Activated B cell treated with CpG ODN at 0.5 μM for 24 hours (primary cell): Measurements from ENCODE around the gene ZNF132. TPM values are rescaled to one million over a fixed set of nuclear protein-coding genes. Genes with fewer than 3 reads are reported as not detected.

Source experiments
- ATAC-seq: fragments of 200-7000 bp; cut with Tn5 transposase; one replicate; pipeline ENCODE4 v1.10.0; 2021; ENCODE audit warnings: low read depth, mild to moderate bottlenecking, moderate library complexity
- CTCF ChIA-PET: fragments of 350-600 bp; sonication (Branson Sonifier 250); formaldehyde crosslinking; loops from one replicate; lab custom pipeline; 2021; ENCODE audit warnings: antibody characterized with exemption; lab: Charles Lee
- POLR2A ChIA-PET: fragments of 350-600 bp; sonication (Branson Sonifier 250); formaldehyde crosslinking; loops from one replicate; lab custom pipeline; 2021; ENCODE audit warnings: antibody characterized with exemption; lab: Charles Lee
- DNase-seq: peaks from one replicate; pipeline ENCODE4 v3.0.0; 2022
- H3K27ac Mint-ChIP-seq: one replicate; pipeline ENCODE4 v1.8.0; 2020; ENCODE audit warnings: mixed read lengths
- H3K27me3 Mint-ChIP-seq: one replicate; pipeline ENCODE4 v1.8.0; 2021; ENCODE audit warnings: mixed read lengths
- H3K36me3 Mint-ChIP-seq: one replicate; pipeline ENCODE4 v1.8.0; 2021; ENCODE audit warnings: low read depth, mixed read lengths
- H3K4me1 Mint-ChIP-seq: one replicate; pipeline ENCODE4 v1.8.0; 2021; ENCODE audit warnings: mixed read lengths
- H3K4me3 Mint-ChIP-seq: one replicate; pipeline ENCODE4 v1.8.0; 2020; ENCODE audit warnings: mild to moderate bottlenecking, mixed read lengths
- H3K9me3 Mint-ChIP-seq: one replicate; pipeline ENCODE4 v1.8.0; 2020; ENCODE audit warnings: mixed read lengths
- CTCF ChIP-seq: fragments of 200-600 bp; IDR thresholded peaks from one replicate; pipeline ENCODE4 v1.8.0; 2022; ENCODE audit warnings: antibody characterized with exemption, mild to moderate bottlenecking
- intact Hi-C: fragments of 100-400 bp; cut with micrococcal nuclease; formaldehyde crosslinking; loops from one replicate; pipeline ENCODE4 v1.15.1; 2024
- total RNA-seq: library from RNA; stranded (reverse); gene quantifications from 2 replicates; pipeline ENCODE4 v1.2.3, GENCODE V29; 2022

ZNF132 gene
- total RNA-seq, 1 donor from 2014 or later: 10.4 TPM

GRCh38 chr19:58476498-58477015 is 36.6 kb upstream of the ZNF132 start:
- Mint-ChIP-seq H3K4me1 (peaks cover 20% of the 10 kb centered on the region), H3K4me3 (peak overlapping the region; percentile 94), H3K27ac (peak overlapping the region; percentile 78), H3K9me3 (no peaks in the 10 kb centered on the region), H3K27me3 (no peaks in the 10 kb centered on the region), H3K36me3 (peaks cover 26% of the 10 kb centered on the region)
- no peak for TF ChIP-seq CTCF
- ChIA-PET POLR2A (interaction anchor here (0.6 to 2.6 kb wide), 3 partner anchors 43 to 99 kb away, joined by 3 to 17 read pairs (median 3); partner anchors contain the start of gene ZBTB45), CTCF (interaction anchor here (0.8 kb wide), 1 partner anchor 43 kb away, joined by 3 read pairs; the partner anchor contains the start of gene ZBTB45)
- DNase-seq (no peak), ATAC-seq (no peak)
- intact Hi-C loops: loop anchor here (1.0 to 5.0 kb wide), 8 partner anchors 23 to 150 kb away; partner anchors contain the start of genes MZF1, ZBTB45, ZNF324B and ZNF497

- intact Hi-C loops: loop anchor here (1.0 to 5.0 kb wide), 12 partner anchors 10 to 149 kb away; partner anchors contain the start of genes MZF1, TRIM28, ZBTB45 and ZNF132
- Mint-ChIP-seq H3K4me1 (peaks cover 20% of the 10 kb centered on the region), H3K9me3 (no peaks in the 10 kb centered on the region), H3K27ac (peak within 1 kb of the TSS; percentile 95), H3K36me3 (peaks cover 24% of the 10 kb centered on the region), H3K27me3 (no peaks in the 10 kb centered on the region), H3K4me3 (peak within 1 kb of the TSS; percentile 94)
- TF ChIP-seq CTCF: no peak
- ChIA-PET POLR2A (interaction anchor here (0.5 to 2.6 kb wide), 13 partner anchors 11 to 1371 kb away, joined by 3 to 17 read pairs (median 4); partner anchors contain the start of genes CHMP2A, ZBTB45, ZNF132 and ZNF497), CTCF (interaction anchor here (0.8 kb wide), 1 partner anchor 44 kb away, joined by 3 read pairs; the partner anchor contains the start of gene ZBTB45)
- ATAC-seq: peak; percentile 88
- DNase-seq: peak; percentile 91
Measured at GRCh38 chr19:58475714-58476497, 36.0 kb upstream of the ZNF132 start, which contains the start of gene ZNF446. TSS of gene ZNF446 (plus strand) at chr19:58476352. CDS start at chr19:58477219, 867 bp downstream.

GRCh38 chr19:58474997-58475713 is 35.2 kb upstream of the ZNF132 start:
- Mint-ChIP-seq H3K9me3 (no peaks in the 10 kb centered on the region), H3K4me3 (peak overlapping the region; percentile 94), H3K27ac (peak overlapping the region; percentile 95), H3K4me1 (peaks cover 20% of the 10 kb centered on the region), H3K27me3 (no peaks in the 10 kb centered on the region), H3K36me3 (peaks cover 31% of the 10 kb centered on the region)
- DNase-seq: no peak
- POLR2A ChIA-PET: interaction anchor here (0.5 to 2.6 kb wide), 12 partner anchors 10 to 1370 kb away, joined by 3 to 17 read pairs (median 4); partner anchors contain the start of genes CHMP2A, ZBTB45, ZNF132 and ZNF497
- TF ChIP-seq CTCF: no peak
- peak; percentile 0 for ATAC-seq
- intact Hi-C loops: loop anchor here (1.0 to 5.0 kb wide), 5 partner anchors 9 to 74 kb away; partner anchors contain the start of genes TRIM28, ZBTB45 and ZNF132
- CTCF ChIA-PET: no interaction called here

- no peak for TF ChIP-seq CTCF
- no peaks in the 10 kb centered on the region for H3K9me3 Mint-ChIP-seq
- H3K27me3 Mint-ChIP-seq: no peaks in the 10 kb centered on the region
- CTCF ChIA-PET: no interaction called here
- ATAC-seq (no peak), DNase-seq (no peak)
- peaks cover 20% of the 10 kb centered on the region for H3K4me1 Mint-ChIP-seq
- POLR2A ChIA-PET: interaction anchor here (1.5 to 1.7 kb wide), 4 partner anchors 81 to 148 kb away, joined by 3 to 8 read pairs (median 4); partner anchors contain the start of genes CHMP2A, ZNF497 and ZSCAN22
- H3K4me3 Mint-ChIP-seq: peak overlapping the region; percentile 42
- peak overlapping the region; percentile 56 for H3K27ac Mint-ChIP-seq
- intact Hi-C loops: no loop called here
- peaks cover 33% of the 10 kb centered on the region for H3K36me3 Mint-ChIP-seq
Measured at GRCh38 chr19:58474291-58474996, 34.5 kb upstream of the ZNF132 start.
